ENCODE data around the gene BLOC1S5.
"Not testable (repeated sequence)": the region's sequence is repeated elsewhere in the genome, so short reads cannot be mapped to it uniquely, and the experiment has no call there.

The BLOC1S5 gene

GRCh38 chr6:8043221-8043620, 21.0 kb downstream of the BLOC1S5 start:
- no peak for DNase-seq (ENCODE audit: low read depth, low spot score)
- Histone ChIP-seq H3K36me3 (ENCODE audit: insufficient read depth, insufficient read length, low read length) (peaks cover 18% of the 10 kb centered on the region), H3K9ac (ENCODE audit: insufficient read length, low read depth) (no peak overlapping the region), H3K27me3 (ENCODE audit: insufficient read depth, insufficient read length) (no peaks in the 10 kb centered on the region), H3K9me3 (ENCODE audit: insufficient read depth, low read length) (peaks cover 5% of the 10 kb centered on the region; the same call in 1 of the 2 replicates), H3K4me1 (ENCODE audit: insufficient read depth, insufficient read length) (no peaks in the 10 kb centered on the region), H3K4me3 (ENCODE audit: insufficient read length, low read depth) (no peak overlapping the region)
- no peak for TF ChIP-seq ZNF274 (IDR thresholded peaks at IDR 0.05; ENCODE audit: low read depth, low read length)
- TF ChIP-seq YY1 (IDR thresholded peaks at IDR 0.05; ENCODE audit: insufficient read depth, insufficient read length), result no peak
- TF ChIP-seq SUZ12 (IDR thresholded peaks at IDR 0.05; ENCODE audit: extremely low read depth, insufficient read depth, insufficient read length), result no peak

- Histone ChIP-seq H3K4me3 (ENCODE audit: insufficient read length, low read depth) (no peak overlapping the region), H3K4me1 (ENCODE audit: insufficient read depth, insufficient read length) (no peaks in the 10 kb centered on the region), H3K27me3 (ENCODE audit: insufficient read depth, insufficient read length) (no peaks in the 10 kb centered on the region), H3K9me3 (ENCODE audit: insufficient read depth, low read length) (peaks cover 5% of the 10 kb centered on the region; the same call in 1 of the 2 replicates), H3K9ac (ENCODE audit: insufficient read length, low read depth) (no peak overlapping the region), H3K36me3 (ENCODE audit: insufficient read depth, insufficient read length, low read length) (peaks cover 18% of the 10 kb centered on the region)
- no peak for DNase-seq (ENCODE audit: low read depth, low spot score)
- TF ChIP-seq ZNF274 (IDR thresholded peaks at IDR 0.05; ENCODE audit: low read depth, low read length) (no peak), SUZ12 (IDR thresholded peaks at IDR 0.05; ENCODE audit: extremely low read depth, insufficient read depth, insufficient read length) (no peak)
Observed at GRCh38 chr6:8041913-8042583, 22.1 kb downstream of the BLOC1S5 start.

- not testable (repeated sequence) for H3K9me3 ChIP-seq (ENCODE audit: insufficient read depth, low read length); H3K27me3 ChIP-seq (ENCODE audit: insufficient read depth, insufficient read length); H3K9ac ChIP-seq (ENCODE audit: insufficient read length, low read depth); H3K36me3 ChIP-seq (ENCODE audit: insufficient read depth, insufficient read length, low read length); H3K4me1 ChIP-seq (ENCODE audit: insufficient read depth, insufficient read length); DNase-seq (ENCODE audit: low read depth, low spot score); H3K4me3 ChIP-seq (ENCODE audit: insufficient read length, low read depth)
Observed at GRCh38 chr6:8034107-8034506, 30.1 kb downstream of the BLOC1S5 start.

GRCh38 chr6:8030920-8031319, 33.3 kb downstream of the BLOC1S5 start:
- TF ChIP-seq SUZ12 (IDR thresholded peaks at IDR 0.05; ENCODE audit: extremely low read depth, insufficient read depth, insufficient read length) (no peak), ZNF274 (IDR thresholded peaks at IDR 0.05; ENCODE audit: low read depth, low read length) (no peak), YY1 (IDR thresholded peaks at IDR 0.05; ENCODE audit: insufficient read depth, insufficient read length) (no peak)
- no peak overlapping the region for H3K4me3 ChIP-seq (ENCODE audit: insufficient read length, low read depth)
- H3K9ac ChIP-seq (ENCODE audit: insufficient read length, low read depth), result no peak overlapping the region
- no peaks in the 10 kb centered on the region for H3K27me3 ChIP-seq (ENCODE audit: insufficient read depth, insufficient read length)
- H3K9me3 ChIP-seq (ENCODE audit: insufficient read depth, low read length), result no peaks in the 10 kb centered on the region
- peaks cover 3% of the 10 kb centered on the region for H3K4me1 ChIP-seq (ENCODE audit: insufficient read depth, insufficient read length)
- DNase-seq (ENCODE audit: low read depth, low spot score), result no peak
- H3K36me3 ChIP-seq (ENCODE audit: insufficient read depth, insufficient read length, low read length), result no peaks in the 10 kb centered on the region

- no peak for TF ChIP-seq ZNF274 (IDR thresholded peaks at IDR 0.05; ENCODE audit: low read depth, low read length)
- no peak for TF ChIP-seq YY1 (IDR thresholded peaks at IDR 0.05; ENCODE audit: insufficient read depth, insufficient read length)
- TF ChIP-seq SUZ12 (IDR thresholded peaks at IDR 0.05; ENCODE audit: extremely low read depth, insufficient read depth, insufficient read length), result no peak
- Histone ChIP-seq H3K4me1 (ENCODE audit: insufficient read depth, insufficient read length) (peaks cover 3% of the 10 kb centered on the region), H3K9ac (ENCODE audit: insufficient read length, low read depth) (no peak overlapping the region), H3K4me3 (ENCODE audit: insufficient read length, low read depth) (no peak overlapping the region), H3K9me3 (ENCODE audit: insufficient read depth, low read length) (no peaks in the 10 kb centered on the region), H3K36me3 (ENCODE audit: insufficient read depth, insufficient read length, low read length) (no peaks in the 10 kb centered on the region), H3K27me3 (ENCODE audit: insufficient read depth, insufficient read length) (no peaks in the 10 kb centered on the region)
- DNase-seq (ENCODE audit: low read depth, low spot score), result no peak
Observed at GRCh38 chr6:8029243-8029870, 34.8 kb downstream of the BLOC1S5 start.

GRCh38 chr6:8027965-8028651, 36.1 kb downstream of the BLOC1S5 start:
- Histone ChIP-seq H3K4me3 (ENCODE audit: insufficient read length, low read depth) (no peak overlapping the region), H3K27me3 (ENCODE audit: insufficient read depth, insufficient read length) (no peaks in the 10 kb centered on the region), H3K4me1 (ENCODE audit: insufficient read depth, insufficient read length) (peaks cover 3% of the 10 kb centered on the region), H3K9ac (ENCODE audit: insufficient read length, low read depth) (no peak overlapping the region), H3K9me3 (ENCODE audit: insufficient read depth, low read length) (no peaks in the 10 kb centered on the region), H3K36me3 (ENCODE audit: insufficient read depth, insufficient read length, low read length) (no peaks in the 10 kb centered on the region)
- DNase-seq (ENCODE audit: low read depth, low spot score), result no peak
- TF ChIP-seq YY1 (IDR thresholded peaks at IDR 0.05; ENCODE audit: insufficient read depth, insufficient read length), result no peak
- TF ChIP-seq SUZ12 (IDR thresholded peaks at IDR 0.05; ENCODE audit: extremely low read depth, insufficient read depth, insufficient read length), result no peak
- TF ChIP-seq ZNF274 (IDR thresholded peaks at IDR 0.05; ENCODE audit: low read depth, low read length), result no peak

GRCh38 chr6:8026800-8027199, 37.4 kb downstream of the BLOC1S5 start:
- TF ChIP-seq YY1 (IDR thresholded peaks at IDR 0.05; ENCODE audit: insufficient read depth, insufficient read length), result no peak
- no peak for TF ChIP-seq SUZ12 (IDR thresholded peaks at IDR 0.05; ENCODE audit: extremely low read depth, insufficient read depth, insufficient read length)
- TF ChIP-seq ZNF274 (IDR thresholded peaks at IDR 0.05; ENCODE audit: low read depth, low read length), result no peak

More at GRCh38 chr6:8026800-8027199, 37.4 kb downstream of the BLOC1S5 start:
- no peak for DNase-seq (ENCODE audit: low read depth, low spot score)
- no peak overlapping the region for H3K9ac ChIP-seq (ENCODE audit: insufficient read length, low read depth)
- H3K36me3 ChIP-seq (ENCODE audit: insufficient read depth, insufficient read length, low read length), result no peaks in the 10 kb centered on the region
- no peaks in the 10 kb centered on the region for H3K9me3 ChIP-seq (ENCODE audit: insufficient read depth, low read length)
- H3K27me3 ChIP-seq (ENCODE audit: insufficient read depth, insufficient read length), result no peaks in the 10 kb centered on the region
- no peak overlapping the region for H3K4me3 ChIP-seq (ENCODE audit: insufficient read length, low read depth)
- peaks cover 3% of the 10 kb centered on the region for H3K4me1 ChIP-seq (ENCODE audit: insufficient read depth, insufficient read length)

Data from NT2/D1 (cell line).